Neuronal stem cell (in vitro differentiated cells): Measurements from ENCODE around the gene C6orf89.

Source experiments
- DNase-seq: peaks from one replicate; pipeline ENCODE4 v3.0.0-alpha.2; 2013; ENCODE audit warnings: low spot score
- H2AFZ ChIP-seq: one replicate; pipeline ENCODE4 v1.6.1; 2013; ENCODE audit warnings: mild to moderate bottlenecking, low read length, inconsistent platforms
- H2AK5ac ChIP-seq: 2 replicates; pipeline ENCODE4 v1.6.1; 2013; ENCODE audit warnings: low read depth, mild to moderate bottlenecking, inconsistent platforms, low read length, moderate library complexity, mixed read lengths
- H2BK120ac ChIP-seq: 2 replicates; pipeline ENCODE4 v1.6.1; 2013; ENCODE audit warnings: low read depth, mild to moderate bottlenecking, inconsistent platforms, low read length, moderate library complexity, mixed read lengths
- H2BK12ac ChIP-seq: one replicate; pipeline ENCODE4 v1.6.1; 2013; ENCODE audit warnings: low read length, inconsistent platforms
- H2BK15ac ChIP-seq: 2 replicates; pipeline ENCODE4 v1.6.1; 2013; ENCODE audit warnings: mild to moderate bottlenecking, low read length, inconsistent platforms, mixed read lengths
- H2BK5ac ChIP-seq: one replicate; pipeline ENCODE4 v1.6.1; 2013; ENCODE audit warnings: inconsistent platforms, mild to moderate bottlenecking, low read length, moderate library complexity
- H3K14ac ChIP-seq: one replicate; pipeline ENCODE4 v1.6.1; 2013; ENCODE audit warnings: low read length, inconsistent platforms
- H3K18ac ChIP-seq: 2 replicates; pipeline ENCODE4 v1.6.1; 2013; ENCODE audit warnings: low read length, inconsistent platforms
- H3K23ac ChIP-seq: 2 replicates; pipeline ENCODE4 v1.6.1; 2013; ENCODE audit warnings: low read depth, mild to moderate bottlenecking, mixed read lengths, low read length, inconsistent platforms; ENCODE audit not compliant: poor library complexity
- H3K27ac ChIP-seq: replicated peaks from 3 replicates; pipeline ENCODE4 v1.5.1; 2013; ENCODE audit warnings: low read length, inconsistent platforms
- H3K27me3 ChIP-seq, 3 experiments: 2 replicates each; pipeline ENCODE4 v1.6.1; 2013; ENCODE audit warnings: low read length in 3 of 3, mild to moderate bottlenecking in 2 of 3, inconsistent platforms in 1 of 3, low read depth in 1 of 3, mixed read lengths in 1 of 3, moderate library complexity in 1 of 3; ENCODE audit not compliant: control insufficient read depth in 3 of 3, insufficient read depth in 3 of 3
- H3K36me3 ChIP-seq, 2 donors: replicated peaks in 1 of 2; 2 replicates each; pipeline ENCODE4 v1.6.1; 2013; ENCODE audit warnings: low read length in 2 of 2; ENCODE audit not compliant: control insufficient read depth in 2 of 2, insufficient read depth in 2 of 2
- H3K4ac ChIP-seq: 2 replicates; pipeline ENCODE4 v1.6.1; 2013; ENCODE audit warnings: inconsistent platforms, mild to moderate bottlenecking, low read length, moderate library complexity
- H3K4me1 ChIP-seq, 2 donors: 1 replicate in 1 of 2; 2 replicates in 1 of 2; pipeline ENCODE4 v1.6.1; 2013; ENCODE audit warnings: low read length in 2 of 2, low read depth in 1 of 2; ENCODE audit not compliant: control insufficient read depth in 2 of 2, insufficient read depth in 1 of 2
- H3K4me2 ChIP-seq: one replicate; pipeline ENCODE4 v1.6.1; 2013; ENCODE audit warnings: mild to moderate bottlenecking, low read length, inconsistent platforms; ENCODE audit not compliant: insufficient read depth, poor library complexity, severe bottlenecking
- H3K4me3 ChIP-seq, 2 donors: 2 replicates each; pipeline ENCODE4 v1.5.1; 2013; ENCODE audit warnings: low read length in 2 of 2, mild to moderate bottlenecking in 2 of 2, inconsistent platforms in 1 of 2, moderate library complexity in 1 of 2
- H3K79me1 ChIP-seq: one replicate; pipeline ENCODE4 v1.6.1; 2013; ENCODE audit warnings: low read depth, mild to moderate bottlenecking, inconsistent platforms, low read length, moderate library complexity
- H3K9ac ChIP-seq: one replicate; pipeline ENCODE4 v1.6.1; 2013; ENCODE audit warnings: mild to moderate bottlenecking, low read depth, low read length, inconsistent platforms; ENCODE audit not compliant: poor library complexity
- H3K9me3 ChIP-seq, 2 donors: replicated peaks in 1 of 2; 2 replicates each; pipeline versions ENCODE3 to v1.6.1; 2013; ENCODE audit warnings: low read length in 2 of 2, mild to moderate bottlenecking in 2 of 2, inconsistent platforms in 1 of 2, low read depth in 1 of 2, mixed read lengths in 1 of 2, moderate library complexity in 1 of 2; ENCODE audit not compliant: control insufficient read depth in 2 of 2, insufficient read depth in 1 of 2
- H4K8ac ChIP-seq: one replicate; pipeline ENCODE4 v1.6.1; 2013; ENCODE audit warnings: low read depth, mild to moderate bottlenecking, inconsistent platforms, low read length, moderate library complexity
- H4K91ac ChIP-seq: one replicate; pipeline ENCODE4 v1.6.1; 2013; ENCODE audit warnings: low read length, low read depth, mild to moderate bottlenecking, inconsistent platforms; ENCODE audit not compliant: poor library complexity
- WGBS, 2 donors: extraction: QIAGEN DNeasy Blood & Tissue Kit; methylation state at CpG; one replicate each; pipeline ENCODE4 v1.1.7; 2013; ENCODE audit warnings: missing lambda C conversion rate in 2 of 2, mixed read lengths in 1 of 2; ENCODE audit not compliant: insufficient read length in 2 of 2, insufficient replicate concordance in 1 of 2; ENCODE audit errors: extremely low coverage in 2 of 2; 5-methylcytosine and 5-hydroxymethylcytosine counted together

The C6orf89 gene

GRCh38 chr6:36912586-36912985, 26.8 kb downstream of the C6orf89 start:
- Histone ChIP-seq H3K4me1 (peaks cover 0 to 8% of the 10 kb centered on the region in 2 donors), H3K27ac (no peak overlapping the region), H3K4me3 (no peak overlapping the region), H3K9me3 (no peaks in the 10 kb centered on the region), H3K36me3 (peaks cover 2 to 24% of the 10 kb centered on the region in 2 donors), H2BK12ac (no peak overlapping the region), H3K27me3 (no peaks in the 10 kb centered on the region), H2BK5ac (no peak overlapping the region), H2AFZ (no peak overlapping the region), H3K79me1 (no peaks in the 10 kb centered on the region), H2BK15ac (no peak overlapping the region), H3K23ac (no peak overlapping the region), H3K4me2 (no peak overlapping the region), H2AK5ac (no peak overlapping the region), H3K4ac (no peak overlapping the region), H4K91ac (no peak overlapping the region), H3K9ac (no peak overlapping the region), H2BK120ac (no peak overlapping the region), H3K18ac (no peak overlapping the region), H4K8ac (no peak overlapping the region), H3K14ac (no peak overlapping the region)
- no CpG with 5 or more reads among the region's 8 CpGs for WGBS, 2 donors
- no peak for DNase-seq

GRCh38 chr6:36913082-36913481, 27.3 kb downstream of the C6orf89 start:
- H3K4me2 ChIP-seq, result no peak overlapping the region
- no peak overlapping the region for H2AK5ac ChIP-seq
- no peak overlapping the region for H2BK5ac ChIP-seq
- H4K91ac ChIP-seq, result no peak overlapping the region
- H2BK15ac ChIP-seq, result no peak overlapping the region
- H3K27me3 ChIP-seq, result no peaks in the 10 kb centered on the region
- peaks cover 0 to 3% of the 10 kb centered on the region in 2 donors for H3K4me1 ChIP-seq
- H3K9ac ChIP-seq, result no peak overlapping the region
- peaks cover 3 to 24% of the 10 kb centered on the region in 2 donors for H3K36me3 ChIP-seq
- no peak overlapping the region for H2BK12ac ChIP-seq
- no peak overlapping the region for H2BK120ac ChIP-seq
- H3K4ac ChIP-seq, result no peak overlapping the region
- WGBS, 2 donors, result no CpG with 5 or more reads among the region's 4 CpGs
- H4K8ac ChIP-seq, result no peak overlapping the region
- no peaks in the 10 kb centered on the region for H3K79me1 ChIP-seq
- H3K4me3 ChIP-seq, result no peak overlapping the region
- no peak for DNase-seq
- H3K18ac ChIP-seq, result no peak overlapping the region
- H3K23ac ChIP-seq, result no peak overlapping the region
- no peaks in the 10 kb centered on the region for H3K9me3 ChIP-seq
- no peak overlapping the region for H2AFZ ChIP-seq
- no peak overlapping the region for H3K14ac ChIP-seq
- H3K27ac ChIP-seq, result no peak overlapping the region

DNA sequence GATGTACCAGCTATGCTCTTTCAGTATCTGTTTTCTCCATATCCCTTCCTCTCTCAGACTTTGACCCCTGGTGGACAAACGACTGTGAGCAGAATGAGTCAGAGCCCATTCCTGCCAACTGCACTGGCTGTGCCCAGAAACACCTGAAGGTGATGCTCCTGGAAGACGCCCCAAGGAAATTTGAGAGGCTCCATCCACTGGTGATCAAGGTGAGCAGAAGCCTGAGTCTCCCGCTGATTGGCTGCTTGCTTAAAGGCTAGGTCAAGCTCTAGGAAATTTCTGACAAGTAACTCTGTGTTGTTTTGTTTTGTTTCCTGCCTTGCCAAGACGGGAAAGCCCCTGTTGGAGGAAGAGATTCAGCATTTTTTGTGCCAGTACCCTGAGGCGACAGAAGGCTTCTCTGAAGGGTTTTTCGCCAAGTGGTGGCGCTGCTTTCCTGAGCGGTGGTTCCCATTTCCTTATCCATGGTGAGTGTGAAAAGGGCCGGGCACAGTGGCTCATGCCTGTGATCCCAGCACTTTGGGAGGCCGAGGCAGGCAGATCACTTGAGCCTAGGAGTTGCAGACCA, 28.6 kb downstream of the C6orf89 start:
- no peak overlapping the region for H3K9ac ChIP-seq
- H3K4me3 ChIP-seq, result no peak overlapping the region
- no peak overlapping the region for H3K4ac ChIP-seq
- peaks cover 5 to 24% of the 10 kb centered on the region in 2 donors for H3K36me3 ChIP-seq
- no peak overlapping the region for H3K27ac ChIP-seq
- DNase-seq, result no peak
- no peak overlapping the region for H2BK5ac ChIP-seq
- H3K4me2 ChIP-seq, result no peak overlapping the region
- H3K27me3 ChIP-seq, result no peaks in the 10 kb centered on the region
- no peak overlapping the region for H2AK5ac ChIP-seq
- no peak overlapping the region for H4K91ac ChIP-seq
- no peak overlapping the region for H2BK15ac ChIP-seq
- H3K18ac ChIP-seq, result no peak overlapping the region
- H3K14ac ChIP-seq, result no peak overlapping the region
- no peaks in the 10 kb centered on the region for H3K9me3 ChIP-seq
- H2AFZ ChIP-seq, result no peak overlapping the region
- H3K79me1 ChIP-seq, result no peaks in the 10 kb centered on the region
- no CpG with 5 or more reads among the region's 10 CpGs for WGBS, 2 donors
- no peak overlapping the region for H2BK12ac ChIP-seq
- no peak overlapping the region for H2BK120ac ChIP-seq
- H4K8ac ChIP-seq, result no peak overlapping the region
- no peaks in the 10 kb centered on the region for H3K4me1 ChIP-seq
- no peak overlapping the region for H3K23ac ChIP-seq

GRCh38 chr6:36915599-36915998, 29.8 kb downstream of the C6orf89 start:
- Histone ChIP-seq H3K18ac (no peak overlapping the region), H2BK120ac (no peak overlapping the region), H3K9ac (no peak overlapping the region), H3K79me1 (no peaks in the 10 kb centered on the region), H4K8ac (no peak overlapping the region), H3K9me3 (no peaks in the 10 kb centered on the region), H3K27ac (no peak overlapping the region), H3K14ac (no peak overlapping the region), H3K4me3 (no peak overlapping the region), H3K23ac (no peak overlapping the region), H2BK12ac (no peak overlapping the region), H3K36me3 (peaks cover 5 to 33% of the 10 kb centered on the region in 2 donors), H2BK5ac (no peak overlapping the region), H3K27me3 (no peaks in the 10 kb centered on the region), H2BK15ac (no peak overlapping the region), H3K4ac (no peak overlapping the region), H2AK5ac (no peak overlapping the region), H3K4me2 (no peak overlapping the region), H3K4me1 (no peaks in the 10 kb centered on the region), H2AFZ (no peak overlapping the region), H4K91ac (no peak overlapping the region)
- no CpG with 5 or more reads among the region's 4 CpGs for WGBS, 2 donors
- no peak for DNase-seq
